Fibroblast of lung (primary cell): ENCODE data around the gene CBL. TPM values are rescaled to one million over a fixed set of nuclear protein-coding genes. Genes with fewer than 3 reads are reported as not detected.
"Not testable (repeated sequence)": the region's sequence is repeated elsewhere in the genome, so short reads cannot be mapped to it uniquely, and the experiment has no call there.

Source experiments
- DNase-seq, 2 donors: peaks; one replicate each; pipeline versions ENCODE4 v3.0.0 to v3.0.0-alpha.2; 2010; ENCODE audit warnings: low read depth in 2 of 2
- H2AFZ ChIP-seq: 2 replicates; pipeline ENCODE4 v1.5.1; 2012; ENCODE audit warnings: low read length, control low read depth, inconsistent platforms
- H3K27ac ChIP-seq: 2 replicates; pipeline ENCODE4 v1.5.1; 2011; ENCODE audit warnings: low read length, control low read depth; ENCODE audit not compliant: insufficient read depth
- H3K27me3 ChIP-seq: 2 replicates; pipeline ENCODE4 v1.5.1; 2011; ENCODE audit warnings: mild to moderate bottlenecking, low read length; ENCODE audit not compliant: control insufficient read depth, insufficient read depth
- H3K36me3 ChIP-seq: 2 replicates; pipeline ENCODE4 v1.5.1; 2011; ENCODE audit warnings: low read length; ENCODE audit not compliant: control insufficient read depth, insufficient read depth
- H3K4me1 ChIP-seq: 2 replicates; pipeline ENCODE4 v1.5.1; 2011; ENCODE audit warnings: low read length; ENCODE audit not compliant: control insufficient read depth, insufficient read depth; ENCODE audit errors: extremely low read depth
- H3K4me2 ChIP-seq: 2 replicates; pipeline ENCODE4 v1.5.1; 2011; ENCODE audit warnings: low read length, control low read depth; ENCODE audit not compliant: insufficient read depth; ENCODE audit errors: extremely low read depth
- H3K4me3 ChIP-seq, 4 experiments: fragments of 200-600 bp in 1 of 4; sonication (generic) in 1 of 4; replicated peaks in 1 of 4; 2 replicates each; pipeline ENCODE4 v1.5.1; 2011 to 2016; ENCODE audit warnings: low read length in 4 of 4, low read depth in 3 of 4, mild to moderate bottlenecking in 3 of 4, control low read depth in 2 of 4, inconsistent platforms in 1 of 4, mixed read lengths in 1 of 4; ENCODE audit not compliant: insufficient read depth in 1 of 4; ENCODE audit errors: control extremely low read depth in 1 of 4
- H3K79me2 ChIP-seq: 2 replicates; pipeline ENCODE4 v1.5.1; 2012; ENCODE audit warnings: mild to moderate bottlenecking, low read length, inconsistent platforms; ENCODE audit not compliant: control insufficient read depth, insufficient read depth
- H3K9ac ChIP-seq: 2 replicates; pipeline ENCODE4 v1.5.1; 2011; ENCODE audit warnings: mild to moderate bottlenecking, low read length, control low read depth; ENCODE audit not compliant: insufficient read depth
- H3K9me3 ChIP-seq: 2 replicates; pipeline ENCODE4 v1.5.1; 2012; ENCODE audit warnings: low read depth, low read length; ENCODE audit not compliant: control insufficient read depth, insufficient read depth
- H4K20me1 ChIP-seq: 2 replicates; pipeline ENCODE4 v1.5.1; 2011; ENCODE audit warnings: low read length; ENCODE audit not compliant: control insufficient read depth, insufficient read depth; ENCODE audit errors: extremely low read depth
- CTCF ChIP-seq, 2 donors: IDR thresholded peaks in 1 of 2; conservative IDR thresholded peaks in 1 of 2; 1 replicate in 1 of 2; 2 replicates in 1 of 2; pipeline ENCODE4 v1.5.1; 2011 to 2012; ENCODE audit warnings: low read length in 2 of 2, control low read depth in 1 of 2, inconsistent platforms in 1 of 2, low read depth in 1 of 2, mild to moderate bottlenecking in 1 of 2
- EZH2 ChIP-seq: IDR thresholded peaks from 2 replicates; pipeline ENCODE4 v1.5.1; 2012; ENCODE audit warnings: low read length, control low read depth, mild to moderate bottlenecking; ENCODE audit errors: missing control alignments
- polyA plus RNA-seq, 2 donors: library from polyadenylated mRNA; depleted of rRNA in 1 of 2; stranded (reverse) in 1 of 2; unstranded in 1 of 2; fragments of >200 nt; gene quantifications; 2 replicates each; pipeline ENCODE4 v1.2.1, GENCODE V29; 2011 to 2012; ENCODE audit warnings: missing spikeins in 1 of 2
- total RNA-seq: library from RNA; depleted of rRNA; stranded (reverse); fragments of >200 nt; gene quantifications from 2 replicates; pipeline ENCODE4 v1.2.1, GENCODE V29; 2014

Gene CBL
- total and polyA plus RNA-seq, 2 donors (not counting 1 experiment from before 2014, with no cell fraction given): 11.1 to 12.4 TPM

GRCh38 chr11:119166368-119167076 lies 39.6 kb upstream of the CBL start:
- Histone ChIP-seq H3K4me3 (no peak overlapping the region), H3K79me2 (no peaks in the 10 kb centered on the region), H3K9ac (no peak overlapping the region), H2AFZ (no peak overlapping the region), H4K20me1 (no peaks in the 10 kb centered on the region), H3K27me3 (peaks cover 9% of the 10 kb centered on the region), H3K27ac (no peak overlapping the region), H3K9me3 (no peaks in the 10 kb centered on the region), H3K4me2 (no peak overlapping the region), H3K36me3 (no peaks in the 10 kb centered on the region), H3K4me1 (peaks cover 2% of the 10 kb centered on the region)
- peak; percentile 24 to 72 for DNase-seq
- TF ChIP-seq CTCF (conservative IDR thresholded peaks at IDR 0.05 in 1 of 2, IDR thresholded peaks at IDR 0.05 in 1 of 2; ENCODE audit: low read depth in 1 of 2, low read length in 2 of 2): no peak

DNA sequence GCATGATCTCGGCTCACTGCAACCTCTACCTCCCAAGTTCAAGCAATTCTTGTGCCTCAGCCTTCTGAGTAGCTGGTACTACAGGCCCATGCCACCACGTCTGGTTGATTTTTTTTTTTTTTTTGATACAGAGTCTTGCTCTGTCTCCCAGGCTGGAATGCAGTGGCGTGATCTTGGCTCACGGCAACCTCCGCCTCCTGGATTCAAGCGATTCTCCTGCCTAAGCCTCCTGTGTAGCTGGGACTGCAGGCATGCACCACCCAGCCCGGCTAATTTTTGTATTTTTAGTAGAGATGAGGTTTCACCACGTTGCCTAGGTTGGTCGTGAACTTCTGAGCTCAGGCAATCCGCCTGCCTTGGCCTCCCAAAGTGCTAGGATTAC lies 39.1 kb upstream of the CBL start:
- not testable (repeated sequence) for H3K4me3 ChIP-seq, H3K9me3 ChIP-seq, H3K27me3 ChIP-seq, H3K4me1 ChIP-seq, H2AFZ ChIP-seq, H3K4me2 ChIP-seq, H3K9ac ChIP-seq, H3K36me3 ChIP-seq, DNase-seq, H3K27ac ChIP-seq, H4K20me1 ChIP-seq, H3K79me2 ChIP-seq

GRCh38 chr11:119167933-119168332 lies 38.2 kb upstream of the CBL start:
- Histone ChIP-seq H4K20me1 (no peaks in the 10 kb centered on the region), H3K4me2 (no peak overlapping the region), H3K4me3 (no peak overlapping the region), H3K27me3 (peaks cover 4% of the 10 kb centered on the region), H2AFZ (no peak overlapping the region), H3K36me3 (no peaks in the 10 kb centered on the region), H3K79me2 (no peaks in the 10 kb centered on the region), H3K4me1 (peaks cover 2% of the 10 kb centered on the region), H3K9me3 (no peaks in the 10 kb centered on the region), H3K27ac (peak overlapping the region; percentile 81), H3K9ac (no peak overlapping the region)
- TF ChIP-seq CTCF (conservative IDR thresholded peaks at IDR 0.05 in 1 of 2, IDR thresholded peaks at IDR 0.05 in 1 of 2; ENCODE audit: low read depth in 1 of 2, low read length in 2 of 2) (no peak), EZH2 (no peak)
- DNase-seq: peak in 1 of 2 donors; percentile 11
